T-helper 1 cell treated with Interleukin-12 subunit alpha and Interleukin-12 subunit beta and Interleukin-4 antibody, amounts not matched to agents 30 ng/mL and 1 ng/mL, for 36 hours (primary cell): ENCODE measurements around the gene BRAP. TPM values are rescaled to one million over a fixed set of nuclear protein-coding genes. Genes with fewer than 3 reads are reported as not detected.
"Not testable (repeated sequence)": the region's sequence is repeated elsewhere in the genome, so short reads cannot be mapped to it uniquely, and the experiment has no call there.

Experiments used
- intact Hi-C: fragments of 100-400 bp; cut with micrococcal nuclease; formaldehyde crosslinking; loops from one replicate; pipeline ENCODE4 v1.15.1; 2024
- total RNA-seq: library from RNA; stranded (reverse); gene quantifications from 2 replicates; pipeline ENCODE4 v1.2.3, GENCODE V29; 2022

The BRAP gene
- total RNA-seq, 1 donor from 2014 or later, result 21.7 TPM

GRCh38 chr12:111684485-111685198 lies 1.1 kb downstream of the BRAP start:
- intact Hi-C loops, result loop anchor here (1.0 to 5.0 kb wide), 9 partner anchors 85 to 724 kb away; partner anchors contain the start of genes ATXN2, ERP29, NAA25 and RPL6

GRCh38 chr12:111677186-111677585 lies 8.6 kb downstream of the BRAP start:
- intact Hi-C loops, result no loop called here

GRCh38 chr12:111673503-111673902 lies 12.3 kb downstream of the BRAP start:
- intact Hi-C loops, result no loop called here

GRCh38 chr12:111672822-111673381 lies 12.9 kb downstream of the BRAP start:
- intact Hi-C loops, result no loop called here

GRCh38 chr12:111664961-111665865 lies 20.5 kb downstream of the BRAP start:
- intact Hi-C loops, result no loop called here

GRCh38 chr12:111664499-111664898 lies 21.3 kb downstream of the BRAP start:
- intact Hi-C loops, result no loop called here

- intact Hi-C loops, result no loop called here
These were observed 29.7 kb downstream of the BRAP start for GRCh38 chr12:111656016-111656415.

GRCh38 chr12:111655356-111655755 lies 30.4 kb downstream of the BRAP start:
- intact Hi-C loops, result no loop called here

GRCh38 chr12:111653596-111653995 lies 32.2 kb downstream of the BRAP start:
- intact Hi-C loops, result no loop called here

- intact Hi-C loops, result not testable (repeated sequence)
These were observed 33.2 kb downstream of the BRAP start for GRCh38 chr12:111652530-111652929.

- intact Hi-C loops, result no loop called here
These were observed 34.8 kb downstream of the BRAP start for GRCh38 chr12:111650912-111651311.

- intact Hi-C loops, result no loop called here
These were observed 40.3 kb downstream of the BRAP start for GRCh38 chr12:111645433-111645832.

GRCh38 chr12:111643427-111643826 lies 42.3 kb downstream of the BRAP start:
- intact Hi-C loops, result no loop called here

GRCh38 chr12:111642681-111643426 lies 42.9 kb downstream of the BRAP start:
- intact Hi-C loops, result no loop called here

GRCh38 chr12:111640506-111640905 lies 45.2 kb downstream of the BRAP start:
- intact Hi-C loops, result no loop called here

- intact Hi-C loops, result no loop called here
These were observed 47.2 kb downstream of the BRAP start for GRCh38 chr12:111638556-111638955.

- intact Hi-C loops, result no loop called here
These were observed 49.4 kb downstream of the BRAP start for GRCh38 chr12:111636209-111636945.

- intact Hi-C loops, result no loop called here
These were observed 50.2 kb downstream of the BRAP start for GRCh38 chr12:111635524-111635923.

GRCh38 chr12:111628505-111629260 lies 57.1 kb downstream of the BRAP start:
- intact Hi-C loops, result no loop called here

GRCh38 chr12:111626230-111626629 lies 59.5 kb downstream of the BRAP start:
- intact Hi-C loops, result no loop called here
